WERI-Rb-1 (cell line): ENCODE results near the gene SNCAIP.

Source experiments
- DNase-seq: peaks from one replicate; pipeline ENCODE4 v3.0.0-alpha.2; 2020
- H3K27ac ChIP-seq: fragments of 250-450 bp; sonication (Bioruptor Pico); 2 replicates; pipeline ENCODE4 v1.5.1; 2020; ENCODE audit warnings: mild to moderate bottlenecking, moderate library complexity
- H3K27me3 ChIP-seq: fragments of 250-450 bp; sonication (Bioruptor Pico); 2 replicates; pipeline ENCODE4 v1.5.1; 2021; ENCODE audit warnings: mild to moderate bottlenecking, low read depth, moderate library complexity; ENCODE audit not compliant: insufficient read depth, severe bottlenecking
- H3K36me3 ChIP-seq: fragments of 250-450 bp; sonication (Bioruptor Pico); 2 replicates; pipeline ENCODE4 v1.5.1; 2020; ENCODE audit warnings: mild to moderate bottlenecking, moderate library complexity
- H3K4me3 ChIP-seq: 2 replicates; pipeline ENCODE4 v1.5.1; 2011; ENCODE audit warnings: low read depth, mild to moderate bottlenecking, control low read depth, low read length
- H3K9me3 ChIP-seq: fragments of 250-450 bp; sonication (Bioruptor Pico); 2 replicates; pipeline ENCODE4 v1.5.1; 2021; ENCODE audit warnings: mild to moderate bottlenecking, moderate library complexity; ENCODE audit not compliant: severe bottlenecking
- CTCF ChIP-seq: IDR thresholded peaks from 2 replicates; pipeline ENCODE4 v1.5.1; 2011; ENCODE audit warnings: low read depth, mild to moderate bottlenecking, control low read depth, inconsistent platforms, low read length

Gene SNCAIP

GRCh38 chr5:122316656-122317055 is 4.6 kb downstream of the SNCAIP start:
- no peaks in the 10 kb centered on the region for H3K9me3 ChIP-seq
- H3K4me3 ChIP-seq = no peak overlapping the region
- H3K36me3 ChIP-seq = no peaks in the 10 kb centered on the region
- TF ChIP-seq CTCF = no peak
- peaks cover 24% of the 10 kb centered on the region for H3K27me3 ChIP-seq
- no peak for DNase-seq
- no peak overlapping the region for H3K27ac ChIP-seq

GRCh38 chr5:122319897-122320296 is 7.9 kb downstream of the SNCAIP start:
- Histone ChIP-seq H3K4me3 (no peak overlapping the region), H3K27me3 (peaks cover 2% of the 10 kb centered on the region), H3K36me3 (no peaks in the 10 kb centered on the region), H3K27ac (no peak overlapping the region), H3K9me3 (no peaks in the 10 kb centered on the region)
- DNase-seq = no peak
- no peak for TF ChIP-seq CTCF

- Histone ChIP-seq H3K27ac (no peak overlapping the region), H3K4me3 (no peak overlapping the region), H3K27me3 (no peaks in the 10 kb centered on the region), H3K9me3 (no peaks in the 10 kb centered on the region), H3K36me3 (no peaks in the 10 kb centered on the region)
- DNase-seq = no peak
- no peak for TF ChIP-seq CTCF
Measured at GRCh38 chr5:122321921-122322320, 9.9 kb downstream of the SNCAIP start.

GRCh38 chr5:122322801-122323548 is 10.9 kb downstream of the SNCAIP start:
- no peaks in the 10 kb centered on the region for H3K9me3 ChIP-seq
- no peak overlapping the region for H3K27ac ChIP-seq
- no peaks in the 10 kb centered on the region for H3K27me3 ChIP-seq
- H3K36me3 ChIP-seq = no peaks in the 10 kb centered on the region
- no peak for DNase-seq
- no peak for TF ChIP-seq CTCF
- no peak overlapping the region for H3K4me3 ChIP-seq

- no peaks in the 10 kb centered on the region for H3K36me3 ChIP-seq
- no peak overlapping the region for H3K4me3 ChIP-seq
- H3K27me3 ChIP-seq = no peaks in the 10 kb centered on the region
- no peaks in the 10 kb centered on the region for H3K9me3 ChIP-seq
- no peak overlapping the region for H3K27ac ChIP-seq
- TF ChIP-seq CTCF = no peak
- DNase-seq = no peak
Measured at GRCh38 chr5:122323738-122324137, 11.7 kb downstream of the SNCAIP start.

- no peaks in the 10 kb centered on the region for H3K36me3 ChIP-seq
- no peak overlapping the region for H3K27ac ChIP-seq
- DNase-seq = no peak
- no peak for TF ChIP-seq CTCF
- no peaks in the 10 kb centered on the region for H3K9me3 ChIP-seq
- H3K27me3 ChIP-seq = no peaks in the 10 kb centered on the region
- H3K4me3 ChIP-seq = no peak overlapping the region
Measured at GRCh38 chr5:122327110-122327509, 15.1 kb downstream of the SNCAIP start.
